HG03175 (cell line): ENCODE results near the gene COQ8B.

Experiments
- ATAC-seq: cut with Tn5 transposase; IDR thresholded peaks from one replicate; pipeline ENCODE4 v1.9.1; 2021; ENCODE audit warnings: mild to moderate bottlenecking, moderate library complexity; ENCODE audit not compliant: unreplicated experiment

The COQ8B gene

GRCh38 chr19:40642051-40642706, 74.5 kb downstream of the COQ8B start:
- no peak for ATAC-seq
